Measurements from ENCODE around the gene ATP6V0C. TPM values are rescaled to one million over a fixed set of nuclear protein-coding genes. Genes with fewer than 3 reads are reported as not detected.

Gene ATP6V0C
- total RNA-seq, 4 donors from 2014 or later, result 63.1 to 218 (median 126) TPM

GRCh38 chr16:2507665-2508064 lies 6.1 kb upstream of the ATP6V0C start:
- H3K4me3 ChIP-seq (ENCODE audit: low read depth, poor library complexity, severe bottlenecking), result no peak overlapping the region
- no peak for DNase-seq (ENCODE audit: low spot score in 2 of 2)
- TF ChIP-seq CTCF (IDR thresholded peaks at IDR 0.05), result no peak
- no peak for TF ChIP-seq POLR2A (IDR thresholded peaks at IDR 0.05)
- 85 to 86% methylated on average over 8 to 11 of the region's 11 CpGs for WGBS, 2 donors
- intact Hi-C loops (cut with DNase I; ENCODE audit: low total_unique reads), result loop anchor here (10.0 kb wide), 1 partner anchor 273 kb away; the partner anchor contains the start of gene DNASE1L2

- intact Hi-C loops (cut with DNase I; ENCODE audit: low total_unique reads), result loop anchor here (10.0 kb wide), 1 partner anchor 274 kb away; the partner anchor contains the start of gene DNASE1L2
- WGBS, 2 donors, result 89 to 93% methylated on average over 17 to 18 of the region's 18 CpGs
- no peak overlapping the region for H3K4me3 ChIP-seq (ENCODE audit: low read depth, poor library complexity, severe bottlenecking)
- TF ChIP-seq CTCF (IDR thresholded peaks at IDR 0.05) (no peak), POLR2A (IDR thresholded peaks at IDR 0.05) (no peak)
- DNase-seq (ENCODE audit: low spot score in 2 of 2), result no peak
Measured at GRCh38 chr16:2508722-2509400, 4.9 kb upstream of the ATP6V0C start.

GRCh38 chr16:2511128-2511800 lies 2.5 kb upstream of the ATP6V0C start:
- WGBS, 2 donors, result 37 to 52% methylated on average over 24 of the region's 24 CpGs
- DNase-seq (ENCODE audit: low spot score in 2 of 2), result peak in 1 of 2 donors; percentile 96
- no peak overlapping the region for H3K4me3 ChIP-seq (ENCODE audit: low read depth, poor library complexity, severe bottlenecking)
- intact Hi-C loops (cut with DNase I; ENCODE audit: low total_unique reads), result no loop called here
- TF ChIP-seq CTCF (IDR thresholded peaks at IDR 0.05), result no peak
- no peak for TF ChIP-seq POLR2A (IDR thresholded peaks at IDR 0.05)

- no peak overlapping the region for H3K4me3 ChIP-seq (ENCODE audit: low read depth, poor library complexity, severe bottlenecking)
- intact Hi-C loops (cut with DNase I; ENCODE audit: low total_unique reads), result no loop called here
- WGBS, 2 donors, result 84 to 87% methylated on average over 17 of the region's 17 CpGs
- no peak for DNase-seq (ENCODE audit: low spot score in 2 of 2)
- TF ChIP-seq POLR2A (IDR thresholded peaks at IDR 0.05) (no peak), CTCF (IDR thresholded peaks at IDR 0.05) (no peak)
Measured at GRCh38 chr16:2511996-2512734, 1.6 kb upstream of the ATP6V0C start.

GRCh38 chr16:2512735-2513404 lies 882 bp upstream of the ATP6V0C start:
- H3K4me3 ChIP-seq (ENCODE audit: low read depth, poor library complexity, severe bottlenecking), result no peak overlapping the region
- intact Hi-C loops (cut with DNase I; ENCODE audit: low total_unique reads), result no loop called here
- TF ChIP-seq CTCF (IDR thresholded peaks at IDR 0.05) (no peak), POLR2A (IDR thresholded peaks at IDR 0.05) (no peak)
- WGBS, 2 donors, result 33 to 38% methylated on average over 15 of the region's 15 CpGs
- DNase-seq (ENCODE audit: low spot score in 2 of 2), result no peak
